Measurements from ENCODE around the gene CLN3.
"Not testable (repeated sequence)": the region's sequence is repeated elsewhere in the genome, so short reads cannot be mapped to it uniquely, and the experiment has no call there.

CLN3 gene

DNA sequence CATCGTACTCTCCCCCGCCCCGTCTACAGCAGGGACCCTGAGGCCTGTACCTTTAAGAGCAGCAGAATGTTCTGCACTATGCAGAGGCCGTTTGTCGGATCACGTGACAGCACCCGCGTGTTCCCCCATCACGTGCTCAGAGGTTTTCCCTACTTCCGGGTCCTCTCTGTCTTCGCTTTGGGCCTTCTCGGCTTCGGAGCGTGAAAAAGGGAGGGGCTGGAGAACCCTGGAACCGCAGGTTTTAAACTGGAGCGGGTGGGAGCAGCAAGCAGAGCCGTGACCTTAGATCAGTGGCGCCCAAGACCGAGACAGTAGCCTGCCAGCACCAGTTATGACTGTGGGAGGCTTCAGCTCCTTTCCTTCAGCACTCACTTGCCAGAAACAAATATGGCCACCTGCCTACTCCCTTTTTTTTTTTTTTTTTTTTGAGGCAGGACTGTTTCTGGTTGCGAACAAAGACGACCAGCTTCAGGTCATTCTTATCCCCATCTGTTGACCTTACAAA, at the start of gene CLN3:
Gene CLN3, minus strand, starts transcription at position 105 of the 505 bp plus-strand sequence. CDS start 315 bp downstream, outside the sequence.
- DNase-seq (ENCODE audit: low read depth, low spot score), result peak; percentile 85
- peak within 1 kb of the TSS; percentile 88 for H3K27ac ChIP-seq

DNA sequence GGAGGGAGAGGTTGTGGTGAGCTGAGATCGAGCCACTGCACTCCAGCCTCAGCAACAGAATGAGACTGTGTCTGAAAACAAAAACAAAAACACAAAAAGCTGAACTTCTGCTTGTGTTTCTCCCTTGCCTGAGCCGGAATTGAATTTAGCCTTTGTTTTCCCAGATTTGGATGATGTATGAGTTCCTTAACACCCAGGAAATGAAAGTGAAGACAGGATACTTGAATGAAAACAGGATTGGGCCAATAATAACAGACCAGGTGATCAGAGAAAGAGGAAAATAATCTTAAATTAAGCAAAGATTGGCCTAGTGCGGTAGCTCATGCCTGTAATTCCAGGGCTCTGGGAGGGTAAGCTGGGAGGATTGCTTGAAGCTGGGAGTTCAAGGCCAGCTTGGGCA, 48.5 kb upstream of the CLN3 start:
- H3K27ac ChIP-seq, result no peak overlapping the region
- no peak for DNase-seq (ENCODE audit: low read depth, low spot score)

DNA sequence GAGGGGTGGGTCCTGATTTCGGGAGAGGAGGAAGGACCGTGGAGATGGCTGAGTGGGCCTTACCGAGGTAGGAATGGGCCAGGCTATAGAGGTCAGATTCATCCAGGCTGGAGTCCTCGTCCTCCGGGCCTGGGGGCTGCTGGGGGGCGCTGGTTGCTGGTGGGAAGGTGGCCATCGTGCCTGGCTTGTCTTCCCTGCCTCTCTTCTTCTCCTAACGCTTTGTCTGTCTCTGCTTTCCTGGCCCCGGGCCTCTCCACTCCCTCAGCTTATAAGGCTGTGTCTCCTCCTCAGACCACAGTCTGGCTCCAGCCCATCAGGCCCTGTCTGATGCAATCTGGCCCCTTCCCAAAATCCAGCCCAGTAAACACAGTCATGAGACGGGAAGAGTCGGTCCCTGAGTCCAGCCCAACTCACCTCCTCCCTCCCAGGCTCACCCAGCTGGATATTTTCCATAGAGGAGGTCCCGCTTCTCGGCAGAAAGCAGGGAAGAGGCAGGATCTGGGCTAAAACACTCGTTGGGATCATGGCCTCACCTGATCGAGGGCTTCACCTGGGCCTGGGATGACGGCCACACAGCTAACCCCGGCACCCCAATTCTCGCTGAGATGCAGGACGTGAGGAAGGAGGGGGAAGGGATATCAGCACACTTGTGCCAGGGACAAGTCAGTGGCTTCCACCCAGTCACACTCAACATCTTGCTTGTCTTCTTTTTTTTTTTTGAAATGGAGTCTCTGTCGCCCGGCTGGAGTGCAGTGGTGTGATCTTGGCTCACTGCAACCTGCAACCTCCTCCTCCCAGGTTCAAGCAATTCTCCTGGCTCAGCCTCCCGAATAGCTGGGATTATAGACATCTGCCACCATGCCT, 47.1 kb upstream of the CLN3 start, which contains the start of gene NUPR1:
Gene NUPR1, minus strand, starts transcription at position 242 of the 864 bp plus-strand sequence. Its CDS starts 67 bp downstream, at position 175.
- peak within 1 kb of the TSS; percentile 84 for H3K27ac ChIP-seq

DNA sequence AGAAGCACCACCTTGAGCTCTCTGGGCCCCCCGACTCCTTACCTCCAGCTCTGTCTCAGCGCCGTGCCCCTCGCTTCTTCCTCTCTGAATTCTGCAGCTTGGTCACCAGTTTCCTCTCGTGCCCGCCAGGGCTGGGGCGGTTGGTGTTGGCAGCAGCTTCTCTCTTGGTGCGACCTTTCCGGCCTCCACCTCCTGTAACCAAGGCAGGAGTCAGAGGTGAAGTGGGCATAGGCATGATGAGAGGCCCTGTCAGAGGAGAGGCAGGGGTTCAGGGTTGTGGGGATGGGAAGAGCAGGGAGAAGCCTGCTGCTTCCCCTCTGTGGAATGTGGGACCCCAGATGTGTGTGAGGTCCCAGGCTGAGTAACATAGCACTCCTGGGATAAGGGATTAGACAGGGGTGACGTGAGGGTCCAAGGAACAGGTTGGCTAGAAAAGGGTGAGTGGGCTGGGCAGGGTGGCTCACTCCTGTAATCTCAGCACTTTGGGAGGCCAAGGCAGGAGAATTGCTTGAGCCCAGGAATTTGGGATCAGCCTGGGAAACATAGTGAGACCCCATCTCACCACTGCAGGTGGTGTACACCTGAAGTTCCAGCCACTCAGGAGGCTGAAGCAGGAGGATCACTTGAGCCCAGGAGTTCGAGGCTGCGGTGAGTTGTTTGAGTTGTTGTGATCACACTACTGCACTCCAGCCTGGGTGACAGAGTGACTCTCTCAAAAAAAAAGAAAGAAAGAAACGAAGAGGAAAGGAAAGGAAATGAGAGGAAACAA, 46.3 kb upstream of the CLN3 start:
- DNase-seq (ENCODE audit: low read depth, low spot score), result no peak
- H3K27ac ChIP-seq, result peak overlapping the region; percentile 84

More for the DNA sequence above, 47.1 kb upstream of the CLN3 start, which contains the start of gene NUPR1:
- peak; percentile 77 for DNase-seq (ENCODE audit: low read depth, low spot score)

DNA sequence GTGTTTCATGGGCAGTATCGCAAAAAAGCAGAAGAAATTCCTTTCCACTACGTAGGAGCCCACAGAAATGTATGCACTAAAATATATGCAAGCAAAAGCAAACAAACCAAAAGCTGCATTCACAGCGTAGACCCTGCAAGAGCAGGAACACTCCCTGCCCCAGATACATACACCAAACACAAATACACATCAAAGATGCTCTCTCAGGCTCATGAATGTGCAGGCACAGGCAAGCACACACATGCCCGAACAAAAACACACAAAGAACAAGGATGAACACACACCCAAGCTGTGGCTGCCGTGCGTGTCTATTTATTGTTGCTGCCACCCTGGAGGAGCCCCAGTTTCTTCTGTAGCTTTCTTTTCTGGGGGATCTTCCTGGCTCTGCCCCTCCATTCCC, 45.2 kb upstream of the CLN3 start:
- DNase-seq (ENCODE audit: low read depth, low spot score), result peak; percentile 80
- H3K27ac ChIP-seq, result peak overlapping the region; percentile 84

DNA sequence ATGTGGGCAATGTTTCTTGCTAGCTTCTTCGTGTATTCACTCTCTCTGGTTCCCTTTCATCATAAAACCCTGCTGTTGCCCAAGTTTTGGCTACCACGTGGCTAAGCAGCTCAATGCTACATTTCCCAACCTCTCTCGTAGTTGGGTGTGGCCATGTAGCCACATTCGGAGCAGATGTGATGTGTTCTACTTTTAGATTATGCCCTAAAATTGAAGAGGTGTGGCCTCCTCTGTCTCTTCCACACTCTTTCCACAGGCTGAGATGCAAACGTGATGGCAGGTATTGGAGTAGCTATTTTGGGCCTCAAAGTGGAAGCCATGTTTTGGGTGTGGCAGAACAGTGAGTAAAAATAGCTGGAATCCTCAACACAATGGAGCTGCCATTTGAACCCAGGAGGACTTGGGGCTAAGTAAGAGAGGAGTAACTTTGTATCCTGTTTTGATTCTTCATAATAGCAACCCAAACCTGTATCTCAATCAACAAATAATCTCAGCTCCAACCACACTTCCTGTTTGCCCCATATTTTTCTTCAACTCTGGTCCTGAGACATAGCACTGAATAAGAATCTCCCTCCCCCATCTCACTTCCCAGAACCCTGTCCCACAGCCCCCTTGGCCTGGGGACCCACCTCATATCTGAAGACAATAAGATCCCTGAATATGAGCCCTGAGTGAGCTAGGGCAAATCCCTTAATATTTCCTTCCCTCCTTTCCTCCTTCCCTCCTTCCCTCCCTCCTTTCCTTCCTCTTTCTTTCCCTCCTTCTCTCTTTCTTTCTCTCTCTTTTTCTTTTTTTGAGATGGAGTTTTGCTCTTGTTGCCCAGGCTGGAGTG, 42.9 kb upstream of the CLN3 start:
- peak overlapping the region; percentile 84 for H3K27ac ChIP-seq
- no peak for DNase-seq (ENCODE audit: low read depth, low spot score)

DNA sequence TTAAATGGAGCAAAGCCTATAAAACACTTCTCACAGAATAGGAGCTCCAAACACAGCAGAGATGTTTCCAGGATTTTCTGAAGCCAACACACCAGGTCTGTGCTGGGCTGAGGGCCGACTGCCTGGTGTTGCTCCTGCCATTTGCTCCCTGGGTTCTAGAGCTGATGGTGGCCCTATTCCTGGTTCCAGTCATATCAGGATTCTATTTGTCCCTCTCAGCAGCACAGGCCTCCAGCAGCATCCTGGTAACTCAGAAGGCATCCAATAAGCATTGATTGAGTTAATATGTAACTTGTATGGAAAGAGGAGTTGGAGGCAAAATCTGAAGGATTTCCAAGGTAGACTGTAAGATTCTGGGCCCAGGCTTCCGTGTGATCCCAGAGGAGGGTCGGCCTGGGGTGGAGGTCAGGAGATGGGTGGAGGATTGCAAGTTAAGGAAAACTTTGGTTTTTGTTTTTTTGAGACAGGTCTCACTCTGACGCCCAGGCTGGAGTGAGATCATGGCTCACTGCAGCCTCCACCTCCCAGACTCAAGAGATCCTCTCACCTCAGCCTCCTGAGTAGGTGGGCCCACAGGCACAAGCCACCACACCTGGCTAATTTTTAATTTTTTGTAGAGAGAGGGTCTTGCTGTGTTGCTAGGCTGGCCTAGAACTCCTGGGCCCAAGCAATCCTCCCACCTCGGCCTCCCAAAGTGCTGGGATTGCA, 41.2 kb upstream of the CLN3 start:
- H3K27ac ChIP-seq, result peak overlapping the region; percentile 84
- no peak for DNase-seq (ENCODE audit: low read depth, low spot score)

DNA sequence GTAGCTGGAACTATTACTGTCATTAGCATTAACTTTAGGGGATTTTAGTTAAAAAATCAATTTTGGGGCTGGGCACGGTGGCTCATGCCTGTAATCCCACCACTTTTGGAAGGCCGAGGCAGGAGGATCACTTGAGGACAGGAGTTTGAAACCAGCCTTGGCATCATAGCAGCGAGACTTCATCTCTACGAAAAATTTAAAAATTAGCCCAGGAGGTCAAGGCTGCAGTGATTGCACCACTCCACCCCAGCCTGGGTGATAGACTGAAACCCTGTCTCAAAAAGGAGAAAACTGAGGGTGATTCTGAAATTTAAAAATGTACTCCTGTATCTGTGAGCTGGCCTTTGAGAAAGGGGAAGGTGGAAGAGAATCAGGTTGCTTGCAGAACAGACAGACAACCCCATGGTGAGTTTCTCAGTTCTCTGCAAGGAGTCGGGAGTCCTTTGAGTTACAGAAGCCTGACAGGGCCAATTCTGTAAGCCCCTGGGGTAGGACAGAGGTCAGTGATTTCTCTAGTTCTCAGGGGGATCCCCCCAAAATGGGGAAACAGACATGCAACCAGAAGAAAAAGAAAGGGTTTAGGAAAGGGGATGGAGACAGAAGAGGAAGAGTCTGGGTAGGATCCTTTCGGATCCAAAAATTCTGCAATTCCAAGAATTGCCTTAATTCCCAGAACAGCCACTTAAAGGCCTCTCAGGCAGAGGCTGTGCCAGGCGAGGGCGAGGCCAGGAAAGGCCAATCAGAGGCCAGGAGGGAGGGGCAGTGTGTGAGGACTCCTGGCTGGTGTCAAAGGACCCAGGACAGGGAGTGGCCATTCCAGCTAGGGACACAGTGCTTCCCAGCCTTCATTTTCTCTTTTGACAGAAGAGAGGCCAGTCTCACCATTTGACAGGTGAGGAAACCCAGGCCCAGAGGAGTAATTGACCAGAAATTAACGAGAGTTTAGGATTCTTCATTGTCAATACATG, 40.2 kb upstream of the CLN3 start:
- peak overlapping the region; percentile 84 for H3K27ac ChIP-seq
- no peak for DNase-seq (ENCODE audit: low read depth, low spot score)

DNA sequence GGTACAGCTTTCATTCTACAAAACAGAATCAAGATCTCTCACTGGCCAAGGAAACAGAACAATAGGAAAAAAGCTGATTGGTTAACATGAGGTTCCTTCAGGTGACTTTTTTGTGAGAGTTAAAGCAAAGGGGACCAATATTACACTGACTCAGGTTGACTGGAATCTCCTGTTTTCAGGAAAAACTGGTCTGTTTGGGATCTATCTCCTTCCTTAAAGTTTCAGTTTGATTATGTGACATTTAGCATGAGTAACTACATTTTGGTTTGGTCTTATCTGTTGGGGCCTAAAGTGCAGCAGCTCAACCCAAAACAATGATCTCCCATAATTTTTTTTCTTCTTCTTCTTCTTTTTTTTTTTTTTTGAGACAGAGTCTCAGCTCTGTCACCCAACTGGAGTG, 37.2 kb upstream of the CLN3 start:
- no peak overlapping the region for H3K27ac ChIP-seq
- DNase-seq (ENCODE audit: low read depth, low spot score), result no peak

DNA sequence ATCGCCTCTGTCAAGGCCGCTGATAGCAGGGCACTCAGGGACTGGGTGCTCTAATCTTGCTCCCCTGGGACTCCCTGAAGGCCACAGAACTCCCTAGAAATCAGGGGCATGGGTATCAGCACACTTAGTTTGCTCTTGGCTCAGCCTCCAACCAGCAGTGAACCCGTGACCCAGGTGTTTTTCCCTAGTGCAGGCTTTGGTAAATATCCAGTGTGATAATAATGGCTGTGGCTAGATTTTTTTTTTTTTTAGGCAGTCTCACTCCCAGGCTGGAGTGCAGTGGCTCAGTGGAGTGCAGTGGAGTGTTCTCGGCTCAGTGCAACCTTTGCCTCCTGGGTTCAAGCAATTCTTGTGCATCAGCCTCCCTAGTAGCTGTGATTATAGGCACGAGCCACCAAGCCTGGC, 36.6 kb upstream of the CLN3 start:
- DNase-seq (ENCODE audit: low read depth, low spot score), result no peak
- H3K27ac ChIP-seq, result no peak overlapping the region

DNA sequence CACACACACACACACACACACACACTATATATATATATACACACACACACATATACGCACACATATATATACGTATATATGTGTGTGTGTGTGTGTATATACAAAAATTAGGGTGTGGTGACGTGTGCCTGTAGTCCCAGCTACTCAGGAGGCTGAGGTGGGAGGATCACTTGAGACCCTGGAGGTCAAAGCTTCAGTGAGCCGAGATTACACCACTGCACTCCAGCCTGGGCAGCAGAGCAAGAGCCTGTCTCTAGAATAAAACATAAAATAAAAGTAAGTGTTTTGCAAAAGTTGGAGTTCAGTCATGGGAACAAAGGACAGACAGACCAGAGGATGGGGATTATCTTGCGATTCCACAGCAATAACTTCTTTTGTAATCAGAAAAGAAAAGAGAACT, 36.1 kb upstream of the CLN3 start:
- no peak for DNase-seq (ENCODE audit: low read depth, low spot score)
- H3K27ac ChIP-seq, result no peak overlapping the region

DNA sequence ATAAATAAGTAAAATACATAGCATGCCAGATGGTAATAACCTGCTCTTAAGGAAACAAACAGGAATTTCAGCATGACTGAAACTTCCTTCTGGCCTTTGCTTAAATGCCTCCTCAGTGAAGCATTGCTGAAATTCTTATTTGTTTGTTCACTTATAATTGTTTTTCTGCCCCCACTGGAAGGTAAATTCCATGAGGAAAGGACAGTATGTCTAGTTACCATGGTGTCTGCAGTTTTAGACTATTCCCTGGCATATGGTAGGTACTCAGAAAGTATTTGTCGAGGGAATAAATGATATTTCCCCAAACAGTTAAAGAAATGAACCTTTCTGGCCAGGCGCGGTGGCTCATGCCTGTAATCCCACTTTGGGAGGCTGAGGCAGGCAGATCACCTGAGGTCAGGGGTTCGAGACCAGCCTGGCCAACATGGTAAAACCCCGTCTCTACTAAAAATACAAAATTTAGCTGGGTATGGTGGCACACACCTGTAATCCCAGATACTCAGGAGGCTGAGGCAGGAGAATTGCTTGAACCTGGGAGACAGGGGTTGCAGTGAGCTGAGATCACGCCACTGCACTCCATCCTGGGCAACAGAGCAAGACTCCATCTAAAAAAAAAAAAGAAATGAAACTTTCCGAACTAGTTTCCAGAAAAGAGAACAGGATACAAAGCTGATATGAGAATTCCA, 35.4 kb upstream of the CLN3 start:
- not testable (repeated sequence) for H3K27ac ChIP-seq; DNase-seq (ENCODE audit: low read depth, low spot score)

DNA sequence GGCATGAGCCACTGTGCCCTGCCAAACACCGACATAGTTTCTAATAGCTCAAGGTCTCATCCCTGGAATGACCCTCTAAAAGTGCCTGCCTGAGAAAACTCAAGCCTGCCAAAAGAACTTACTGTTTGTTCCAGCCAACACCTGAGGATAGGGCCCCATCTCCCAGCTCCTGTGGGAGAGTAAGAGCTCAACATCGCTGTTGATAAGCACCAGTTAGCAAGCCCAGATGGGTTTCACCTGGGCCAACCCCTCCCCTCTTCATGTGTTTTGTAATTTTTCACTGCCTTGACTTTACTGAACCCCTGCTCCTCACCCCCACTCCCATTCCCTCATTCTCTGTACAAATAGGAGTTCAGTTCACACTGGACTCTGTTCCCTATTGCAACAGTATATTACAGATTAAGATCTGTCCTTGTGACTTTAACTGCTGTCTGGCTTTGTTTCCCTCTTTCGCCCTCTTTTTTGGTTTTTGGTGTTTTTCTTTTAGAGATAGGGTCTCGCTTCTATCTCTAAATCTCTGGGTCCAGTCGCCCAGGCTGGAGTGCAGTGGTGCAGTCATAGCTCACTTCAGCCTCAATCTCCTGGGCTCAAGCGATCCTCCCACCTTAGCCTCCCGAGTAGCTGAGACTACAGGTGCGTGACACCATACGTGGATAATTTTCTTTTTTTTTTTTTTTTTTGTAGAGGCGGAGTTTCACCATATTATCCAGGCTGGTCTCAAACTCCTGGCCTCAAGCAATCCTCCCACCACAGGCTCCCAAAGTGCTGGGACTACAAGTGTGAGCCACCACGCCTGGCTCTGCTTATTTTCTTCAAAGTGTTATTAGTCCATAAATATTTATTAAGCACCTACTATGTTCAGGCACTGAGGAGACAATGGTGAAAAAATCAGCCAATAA, 34.6 kb upstream of the CLN3 start:
- H3K27ac ChIP-seq, result no peak overlapping the region
- no peak for DNase-seq (ENCODE audit: low read depth, low spot score)

DNA sequence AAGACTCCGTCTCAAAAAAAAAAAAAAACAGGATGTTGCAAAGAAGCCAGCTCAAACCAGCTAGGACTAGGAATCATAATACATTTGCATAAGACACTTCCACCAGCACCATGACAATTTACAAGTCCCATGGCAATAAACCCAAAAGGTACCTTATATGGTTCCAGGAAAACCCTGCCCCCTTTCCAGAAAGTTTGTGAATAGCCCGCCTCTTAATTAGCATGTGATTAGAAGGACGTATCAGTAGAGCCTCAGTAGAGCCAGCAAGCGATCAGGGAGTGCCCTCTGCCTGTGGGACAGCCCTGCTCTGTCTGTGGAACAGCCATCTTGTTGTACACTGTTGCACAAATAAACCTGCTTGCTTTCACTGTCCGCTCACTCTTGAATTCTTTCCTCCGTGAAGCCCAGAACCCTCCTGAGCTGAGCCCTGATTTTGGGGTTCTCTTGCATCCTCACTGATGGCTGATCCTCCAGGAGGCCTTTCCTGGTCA, 32.9 kb upstream of the CLN3 start:
- no peak overlapping the region for H3K27ac ChIP-seq
- no peak for DNase-seq (ENCODE audit: low read depth, low spot score)

DNA sequence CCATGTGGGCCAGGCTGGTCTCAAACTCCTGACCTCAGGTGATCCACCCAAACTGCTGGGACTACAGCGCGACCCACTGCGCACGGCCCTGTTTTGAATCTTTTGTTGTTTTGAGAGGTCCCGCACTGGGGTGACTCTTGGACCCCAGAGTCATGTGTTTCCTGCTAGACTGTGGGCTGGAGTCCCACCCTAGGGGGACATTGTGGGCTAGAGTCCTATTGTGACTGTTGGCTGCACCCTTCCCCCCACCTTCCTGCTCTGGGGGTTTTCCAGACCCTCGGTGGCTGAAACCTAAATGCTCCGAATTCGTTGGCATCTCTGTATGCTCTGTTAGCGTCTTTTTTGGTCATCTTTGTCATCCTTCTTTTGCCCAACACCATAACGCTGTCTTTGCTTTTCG, 30.9 kb upstream of the CLN3 start:
- H3K27ac ChIP-seq, result no peak overlapping the region
- no peak for DNase-seq (ENCODE audit: low read depth, low spot score)

DNA sequence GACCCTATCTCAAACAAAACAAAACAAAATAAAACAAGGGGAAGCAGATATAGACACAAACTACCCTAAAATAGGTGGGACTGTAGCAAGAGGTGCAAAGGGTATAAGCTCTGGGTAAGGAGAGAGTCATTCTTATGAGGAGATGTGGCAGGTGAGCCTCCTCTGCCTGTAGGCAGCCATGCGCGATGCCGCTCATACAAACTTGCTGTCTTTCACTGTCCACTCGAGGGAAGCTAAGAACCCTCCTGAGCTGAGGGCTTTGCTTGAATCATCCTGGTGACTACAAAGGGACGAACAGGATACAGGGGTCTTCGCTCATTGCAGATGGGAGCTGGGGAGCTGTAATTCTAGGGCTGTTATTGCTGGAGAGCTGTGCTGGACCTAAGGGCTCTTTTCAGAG, 29.6 kb upstream of the CLN3 start:
- H3K27ac ChIP-seq, result no peak overlapping the region
- DNase-seq (ENCODE audit: low read depth, low spot score), result no peak

DNA sequence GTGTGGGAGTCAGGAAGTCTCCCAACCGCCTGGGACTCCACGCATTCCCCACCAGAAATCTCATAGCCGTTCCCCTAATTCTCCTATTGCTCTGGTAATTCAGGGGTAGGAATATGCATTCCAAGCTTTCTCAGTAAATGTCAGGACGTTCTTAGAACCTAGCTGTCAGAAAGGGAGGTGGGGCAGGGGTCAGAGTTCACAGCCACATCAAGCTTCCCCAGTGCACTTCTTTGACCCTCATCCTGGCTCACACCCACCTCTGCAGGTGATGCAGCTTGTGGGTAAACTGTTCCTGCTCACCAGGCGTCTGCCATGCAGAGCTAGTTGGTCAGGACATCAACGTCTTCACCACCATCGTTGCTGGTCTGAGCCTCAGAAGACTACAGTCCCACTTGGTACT, 28.8 kb upstream of the CLN3 start:
- DNase-seq (ENCODE audit: low read depth, low spot score), result no peak
- H3K27ac ChIP-seq, result no peak overlapping the region

All from epithelial cell of prostate (primary cell).